SU-DHL-6 (cell line): ENCODE data around the gene ARHGAP26.
"Not testable (repeated sequence)": the region's sequence is repeated elsewhere in the genome, so short reads cannot be mapped to it uniquely, and the experiment has no call there.

Experiments used
- CTCF ChIP-seq: fragments of 200-600 bp; sonication (generic); IDR thresholded peaks from one replicate; pipeline ENCODE4 v1.5.1; 2017; ENCODE audit warnings: antibody characterized with exemption, mild to moderate bottlenecking, low read length, moderate library complexity; ENCODE audit not compliant: insufficient read depth, poor library complexity, severe bottlenecking
- EZH2phosphoT487 ChIP-seq: fragments of 200-600 bp; sonication (generic), shearing (Covaris generic); conservative IDR thresholded peaks from 2 replicates; pipeline ENCODE4 v1.6.1; 2018; ENCODE audit warnings: mild to moderate bottlenecking, antibody characterized with exemption, low read length, moderate library complexity, mixed read lengths

- TF ChIP-seq CTCF, EZH2phosphoT487: not testable (repeated sequence)
These were observed 225.4 kb downstream of the ARHGAP26 start for GRCh38 chr5:142995621-142996020.
